HepG2 (cell line): ENCODE data around the gene PRR23E.

ENCODE experiments used
- FIP1L1 ChIP-seq: fragments of 200-400 bp; formaldehyde crosslinking; IDR thresholded peaks from 2 replicates; pipeline ENCODE4 v1.6.1; 2018; ENCODE audit warnings: low read depth, mild to moderate bottlenecking, low read length, moderate library complexity, borderline replicate concordance; ENCODE audit not compliant: insufficient read depth
- JUND ChIP-seq: sonication (generic); formaldehyde crosslinking; IDR thresholded peaks from 2 replicates; pipeline ENCODE4 v1.8.0; 2022; ENCODE audit warnings: mild to moderate bottlenecking, missing genetic modification reagents
- MAFF ChIP-seq: IDR thresholded peaks from 2 replicates; pipeline ENCODE4 v1.6.1; 2011; ENCODE audit warnings: low read depth, low read length, improper control_type of control experiment
- SMAD9 ChIP-seq: sonication (generic); formaldehyde crosslinking; IDR thresholded peaks from 2 replicates; pipeline ENCODE4 v1.5.1; 2020; ENCODE audit warnings: mild to moderate bottlenecking, missing genetic modification reagents

- no peak for TF ChIP-seq FIP1L1
- TF ChIP-seq JUND, result no peak
- TF ChIP-seq MAFF, result no peak
- TF ChIP-seq SMAD9, result no peak
Measured at GRCh38 chr3:127149621-127150310, 43.2 kb upstream of the PRR23E start.
